ENCODE measurements around the gene PRKCI.
A peak's percentile ranks its signal among the peaks of the same experiment; 100 is the strongest.

The PRKCI gene

GRCh38 chr3:170352936-170353335, 130.7 kb downstream of the PRKCI start:
- TF ChIP-seq TAF1 (IDR thresholded peaks at IDR 0.05; ENCODE audit: borderline replicate concordance, low read depth, low read length), result no peak
- no peak for TF ChIP-seq POLR2A (IDR thresholded peaks at IDR 0.05; ENCODE audit: low read depth, low read length)
- no peak for TF ChIP-seq POLR2AphosphoS5 (IDR thresholded peaks at IDR 0.05; ENCODE audit: low read depth, low read length)
- DNase-seq (ENCODE audit: insufficient read length) (no peak), FAIRE-seq (peak; percentile 86)

GRCh38 chr3:170353485-170353884, 131.3 kb downstream of the PRKCI start:
- TF ChIP-seq POLR2AphosphoS5 (IDR thresholded peaks at IDR 0.05; ENCODE audit: low read depth, low read length) (no peak), TAF1 (IDR thresholded peaks at IDR 0.05; ENCODE audit: borderline replicate concordance, low read depth, low read length) (no peak), POLR2A (IDR thresholded peaks at IDR 0.05; ENCODE audit: low read depth, low read length) (no peak)
- FAIRE-seq (no peak), DNase-seq (ENCODE audit: insufficient read length) (no peak)

- TF ChIP-seq POLR2AphosphoS5 (IDR thresholded peaks at IDR 0.05; ENCODE audit: low read depth, low read length) (no peak), TAF1 (IDR thresholded peaks at IDR 0.05; ENCODE audit: borderline replicate concordance, low read depth, low read length) (no peak), POLR2A (IDR thresholded peaks at IDR 0.05; ENCODE audit: low read depth, low read length) (no peak)
- DNase-seq (ENCODE audit: insufficient read length) (no peak), FAIRE-seq (no peak)
These were observed 132.5 kb downstream of the PRKCI start for GRCh38 chr3:170354760-170355159.
